ENCODE measurements around the gene CLEC18B.

DNA sequence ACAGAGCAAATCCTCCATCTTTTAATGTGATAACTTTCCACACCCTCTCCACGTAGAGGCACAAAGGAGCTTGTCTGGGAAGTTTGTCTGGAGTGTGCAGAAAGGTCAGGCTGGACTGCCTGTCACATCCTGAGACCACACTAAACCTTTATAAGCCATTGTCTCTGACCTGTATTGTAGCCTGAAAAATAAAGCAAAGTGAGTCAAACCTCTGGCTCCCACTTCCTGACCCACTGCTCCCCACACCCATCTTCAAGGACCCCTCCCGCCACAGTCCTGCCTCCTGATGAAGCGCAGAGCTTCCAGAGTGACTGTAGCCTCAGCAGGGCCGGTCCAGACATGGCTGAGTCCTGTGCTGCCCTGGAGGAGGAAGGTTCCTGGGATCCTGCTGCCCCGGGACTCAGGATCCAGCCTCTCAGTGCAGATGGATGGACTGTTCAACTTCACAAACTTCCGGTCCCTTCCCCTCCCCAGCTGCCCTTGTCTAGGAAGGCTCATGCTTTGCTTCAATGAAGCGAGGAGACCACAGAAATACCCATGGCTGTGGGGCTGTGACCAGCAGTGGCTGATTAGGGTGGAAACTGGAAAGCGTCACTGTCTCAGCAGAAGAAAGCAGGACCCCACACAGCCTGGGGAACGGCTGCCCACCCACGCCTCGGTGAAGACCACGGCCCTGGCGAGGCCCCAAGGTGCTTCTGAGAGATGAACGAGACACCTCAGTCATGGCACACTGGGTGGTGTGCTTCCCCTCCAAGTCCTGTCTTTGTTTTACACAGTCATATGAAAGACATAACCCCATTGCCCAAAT is 30.9 kb upstream of the CLEC18B start:
- TF ChIP-seq CTCF (IDR thresholded peaks at IDR 0.05) (no peak), EZH2 (IDR thresholded peaks at IDR 0.05) (no peak), EZH2phosphoT487 (IDR thresholded peaks at IDR 0.05) (no peak)
